GM13977 (cell line): ENCODE results near the gene KCNQ2.

Experiments used
- DNase-seq: peaks from one replicate; pipeline ENCODE4 v3.0.0; 2012; ENCODE audit warnings: low spot score
- in situ Hi-C: fragments of 300-500 bp; cut with MboI; formaldehyde crosslinking; loops from one replicate; pipeline ENCODE4 v1.12.0; 2022; ENCODE audit warnings: low sequenced_read_pairs, low pct_unique_long_range_greater_than_20kb, mixed read lengths, inconsistent platforms; ENCODE audit not compliant: unreplicated experiment
- TF ChIP-seq, protein P1 (sequence below): IDR thresholded peaks from 2 replicates; pipeline ENCODE4 v1.5.1; 2012; ENCODE audit warnings: mild to moderate bottlenecking, control low read depth; ENCODE audit not compliant: insufficient read depth; ENCODE audit errors: extremely low read depth, missing control alignments

KCNQ2 gene

GRCh38 chr20:63376283-63377250 is 95.9 kb downstream of the KCNQ2 start:
- DNase-seq: no peak
- TF ChIP-seq, protein P1, sequence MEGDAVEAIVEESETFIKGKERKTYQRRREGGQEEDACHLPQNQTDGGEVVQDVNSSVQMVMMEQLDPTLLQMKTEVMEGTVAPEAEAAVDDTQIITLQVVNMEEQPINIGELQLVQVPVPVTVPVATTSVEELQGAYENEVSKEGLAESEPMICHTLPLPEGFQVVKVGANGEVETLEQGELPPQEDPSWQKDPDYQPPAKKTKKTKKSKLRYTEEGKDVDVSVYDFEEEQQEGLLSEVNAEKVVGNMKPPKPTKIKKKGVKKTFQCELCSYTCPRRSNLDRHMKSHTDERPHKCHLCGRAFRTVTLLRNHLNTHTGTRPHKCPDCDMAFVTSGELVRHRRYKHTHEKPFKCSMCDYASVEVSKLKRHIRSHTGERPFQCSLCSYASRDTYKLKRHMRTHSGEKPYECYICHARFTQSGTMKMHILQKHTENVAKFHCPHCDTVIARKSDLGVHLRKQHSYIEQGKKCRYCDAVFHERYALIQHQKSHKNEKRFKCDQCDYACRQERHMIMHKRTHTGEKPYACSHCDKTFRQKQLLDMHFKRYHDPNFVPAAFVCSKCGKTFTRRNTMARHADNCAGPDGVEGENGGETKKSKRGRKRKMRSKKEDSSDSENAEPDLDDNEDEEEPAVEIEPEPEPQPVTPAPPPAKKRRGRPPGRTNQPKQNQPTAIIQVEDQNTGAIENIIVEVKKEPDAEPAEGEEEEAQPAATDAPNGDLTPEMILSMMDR: no peak
- in situ Hi-C loops: no loop called here

- in situ Hi-C loops: no loop called here
Measured at GRCh38 chr20:63375438-63375837, 97.0 kb downstream of the KCNQ2 start.

GRCh38 chr20:63374504-63374903 is 98.0 kb downstream of the KCNQ2 start:
- in situ Hi-C loops: no loop called here
- TF ChIP-seq, protein P1: no peak
- DNase-seq: no peak

More at GRCh38 chr20:63375438-63375837, 97.0 kb downstream of the KCNQ2 start:
- TF ChIP-seq, protein P1: no peak
- DNase-seq: no peak

DNA sequence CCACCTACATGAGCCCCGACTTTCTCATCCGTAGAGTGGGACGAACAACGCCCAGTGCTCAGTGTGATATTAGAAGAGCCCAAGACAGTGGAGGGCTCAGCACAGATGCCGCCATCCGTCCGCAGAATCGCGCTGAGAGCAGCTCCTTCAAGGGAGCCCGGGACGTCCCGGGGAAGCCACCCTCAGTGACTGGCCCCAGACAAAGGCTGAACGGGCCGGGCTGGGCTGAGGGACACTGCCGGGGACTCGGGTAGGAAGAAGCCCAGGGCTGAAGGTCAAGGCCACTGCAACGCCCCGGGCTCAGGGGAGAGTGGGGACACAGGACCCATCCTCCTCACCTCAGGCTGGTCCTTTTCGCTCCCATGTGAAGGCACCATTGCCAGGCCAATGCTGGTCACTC is 98.5 kb downstream of the KCNQ2 start:
- in situ Hi-C loops: no loop called here
- no peak for DNase-seq
- TF ChIP-seq, protein P1: no peak

GRCh38 chr20:63372971-63373885 is 99.2 kb downstream of the KCNQ2 start:
- in situ Hi-C loops: no loop called here
- TF ChIP-seq, protein P1: no peak

GRCh38 chr20:63371291-63371865 is 101.1 kb downstream of the KCNQ2 start:
- in situ Hi-C loops: no loop called here
- TF ChIP-seq, protein P1: no peak
- no peak for DNase-seq

More at GRCh38 chr20:63372971-63373885, 99.2 kb downstream of the KCNQ2 start:
- no peak for DNase-seq
